Right ventricle myocardium inferior (tissue), 1 donor: ENCODE measurements around the gene WSCD1. TPM values are rescaled to one million over a fixed set of nuclear protein-coding genes. Genes with fewer than 3 reads are reported as not detected.

ENCODE experiments used
- ATAC-seq: fragments of 200-7000 bp; cut with Tn5 transposase; one replicate; pipeline ENCODE4 v1.9.1; 2020; ENCODE audit warnings: mild to moderate bottlenecking, moderate library complexity
- DNase-seq: peaks from one replicate; pipeline ENCODE4 v3.0.0; 2021; ENCODE audit errors: missing footprints
- intact Hi-C: fragments of 100-400 bp; cut with DNase I; formaldehyde crosslinking; loops from one replicate; pipeline ENCODE4 v1.11.0; 2022
- total RNA-seq: library from RNA; stranded (reverse); fragmentation: NEBNext Ultra II Directional; extraction: Animal tissue kit (Norgen Biotek cat#: 25700); gene quantifications from one replicate; pipeline ENCODE4 v1.2.1, GENCODE V29; 2021
- donor health status: DM: no; HTN: yes; CAD: no; lungs with severe emphysema.

WSCD1 gene
- total RNA-seq, 1 donor from 2014 or later: 10.6 TPM

- DNase-seq (no peak), ATAC-seq (no peak)
- intact Hi-C loops: no loop called here
Measured at GRCh38 chr17:6052926-6053325, 17.3 kb upstream of the WSCD1 start.

GRCh38 chr17:6054372-6054771, 15.8 kb upstream of the WSCD1 start:
- no peak for DNase-seq
- no peak for ATAC-seq
- intact Hi-C loops: no loop called here

- no peak for DNase-seq
- intact Hi-C loops: no loop called here
- ATAC-seq: no peak
Measured at GRCh38 chr17:6056104-6056503, 14.1 kb upstream of the WSCD1 start.

GRCh38 chr17:6057562-6057961, 12.6 kb upstream of the WSCD1 start:
- no peak for ATAC-seq
- intact Hi-C loops: no loop called here

GRCh38 chr17:6059406-6059805, 10.8 kb upstream of the WSCD1 start:
- DNase-seq: no peak
- intact Hi-C loops: no loop called here
- no peak for ATAC-seq

More at GRCh38 chr17:6057562-6057961, 12.6 kb upstream of the WSCD1 start:
- DNase-seq: no peak

GRCh38 chr17:6061290-6061689, 8.9 kb upstream of the WSCD1 start:
- intact Hi-C loops: loop anchor here (10.0 kb wide), 1 partner anchor 354 kb away; no protein-coding TSS in a partner anchor
- DNase-seq: no peak

GRCh38 chr17:6064868-6065267, 5.3 kb upstream of the WSCD1 start:
- intact Hi-C loops: loop anchor here (10.0 kb wide), 1 partner anchor 350 kb away; no protein-coding TSS in a partner anchor
- no peak for DNase-seq
- no peak for ATAC-seq

More at GRCh38 chr17:6061290-6061689, 8.9 kb upstream of the WSCD1 start:
- no peak for ATAC-seq

GRCh38 chr17:6065351-6065750, 4.8 kb upstream of the WSCD1 start:
- intact Hi-C loops: loop anchor here (10.0 kb wide), 1 partner anchor 349 kb away; no protein-coding TSS in a partner anchor
- ATAC-seq (no peak), DNase-seq (no peak)

GRCh38 chr17:6066183-6066948, 3.8 kb upstream of the WSCD1 start:
- intact Hi-C loops: loop anchor here (10.0 kb wide), 1 partner anchor 348 kb away; no protein-coding TSS in a partner anchor
- ATAC-seq (no peak), DNase-seq (no peak)

- no peak for ATAC-seq
- intact Hi-C loops: loop anchor here (10.0 kb wide), 1 partner anchor 348 kb away; no protein-coding TSS in a partner anchor
- DNase-seq: no peak
Measured at GRCh38 chr17:6067060-6067459, 3.1 kb upstream of the WSCD1 start.

- intact Hi-C loops: no loop called here
- DNase-seq (no peak), ATAC-seq (no peak)
Measured at GRCh38 chr17:6070430-6070912, 292 bp downstream of the WSCD1 start.

GRCh38 chr17:6070913-6071511, 833 bp downstream of the WSCD1 start:
- DNase-seq: no peak

GRCh38 chr17:6071528-6072065, 1.4 kb downstream of the WSCD1 start:
- intact Hi-C loops: no loop called here
- ATAC-seq (no peak), DNase-seq (no peak)

More at GRCh38 chr17:6070913-6071511, 833 bp downstream of the WSCD1 start:
- intact Hi-C loops: no loop called here
- no peak for ATAC-seq

- ATAC-seq: no peak
Measured at GRCh38 chr17:6072157-6072556, 2.0 kb downstream of the WSCD1 start.

GRCh38 chr17:6072611-6073010, 2.4 kb downstream of the WSCD1 start:
- no peak for DNase-seq
- intact Hi-C loops: no loop called here
- no peak for ATAC-seq

More at GRCh38 chr17:6072157-6072556, 2.0 kb downstream of the WSCD1 start:
- intact Hi-C loops: no loop called here
- DNase-seq: no peak

- DNase-seq (no peak), ATAC-seq (no peak)
- intact Hi-C loops: no loop called here
Measured at GRCh38 chr17:6073620-6074019, 3.4 kb downstream of the WSCD1 start.

GRCh38 chr17:6075050-6075449, 4.9 kb downstream of the WSCD1 start:
- ATAC-seq (no peak), DNase-seq (no peak)
- intact Hi-C loops: no loop called here

GRCh38 chr17:6075845-6076244, 5.7 kb downstream of the WSCD1 start:
- intact Hi-C loops: no loop called here
- DNase-seq (no peak), ATAC-seq (no peak)

- intact Hi-C loops: no loop called here
- DNase-seq (no peak), ATAC-seq (no peak)
Measured at GRCh38 chr17:6077752-6078151, 7.6 kb downstream of the WSCD1 start.

- no peak for DNase-seq
- intact Hi-C loops: no loop called here
- no peak for ATAC-seq
Measured at GRCh38 chr17:6078458-6078871, 8.3 kb downstream of the WSCD1 start.
